Upper lobe of left lung (tissue), 6 donors: ENCODE results near the gene CACNA2D2. TPM values are rescaled to one million over a fixed set of nuclear protein-coding genes. Genes with fewer than 3 reads are reported as not detected.
A peak's percentile ranks its signal among the peaks of the same experiment; 100 is the strongest.

ENCODE experiments used
- ATAC-seq, 2 donors: fragments of 200-7000 bp; cut with Tn5 transposase; one replicate each; pipeline ENCODE4 v1.9.1; 2022; ENCODE audit warnings: mild to moderate bottlenecking in 2 of 2, moderate library complexity in 2 of 2; ENCODE audit not compliant: low FRiP score in 2 of 2
- DNase-seq, 2 donors: peaks; one replicate each; pipeline ENCODE4 v3.0.0-alpha.2; 2019 to 2020
- H3K27ac ChIP-seq, 4 donors: fragments of 200-600 bp; sonication (generic); one replicate each; pipeline ENCODE4 v1.5.1; 2016 to 2019
- H3K27me3 ChIP-seq, 4 donors: fragments of 200-600 bp; sonication (generic); one replicate each; pipeline ENCODE4 v1.5.1; 2017 to 2019
- H3K36me3 ChIP-seq, 4 donors: fragments of 200-600 bp; sonication (generic); one replicate each; pipeline ENCODE4 v1.5.1; 2016 to 2019
- H3K4me1 ChIP-seq, 4 donors: fragments of 200-600 bp; sonication (generic); one replicate each; pipeline ENCODE4 v1.5.1; 2018 to 2019
- H3K4me3 ChIP-seq, 4 donors: fragments of 200-600 bp; sonication (generic); one replicate each; pipeline ENCODE4 v1.5.1; 2017 to 2019; ENCODE audit warnings: mild to moderate bottlenecking in 2 of 4, moderate library complexity in 1 of 4
- H3K9me3 ChIP-seq, 4 donors: fragments of 200-600 bp; sonication (generic); one replicate each; pipeline ENCODE4 v1.5.1; 2018 to 2019
- CTCF ChIP-seq, 6 experiments: fragments of 450-650 bp in 4 of 6; fragments of 200-600 bp in 2 of 6; sonication (generic) in 2 of 6; IDR thresholded peaks; one replicate each; pipeline ENCODE4 v1.5.1; 2016 to 2019; ENCODE audit warnings: antibody characterized with exemption in 6 of 6
- EP300 ChIP-seq, 4 donors: sonication (generic); formaldehyde crosslinking; IDR thresholded peaks; one replicate each; pipeline ENCODE4 v1.5.1; 2017; ENCODE audit warnings: antibody characterized with exemption in 4 of 4, control low read depth in 2 of 4
- POLR2A ChIP-seq, 4 donors: fragments of 450-650 bp; IDR thresholded peaks; one replicate each; pipeline ENCODE4 v1.5.1; 2016 to 2017; ENCODE audit warnings: antibody characterized with exemption in 4 of 4, mild to moderate bottlenecking in 2 of 4
- POLR2AphosphoS5 ChIP-seq, 2 donors: sonication (generic); formaldehyde crosslinking; IDR thresholded peaks; one replicate each; pipeline ENCODE4 v1.5.1; 2017; ENCODE audit warnings: antibody characterized with exemption in 2 of 2
- WGBS, 2 donors: methylation state at CpG; one replicate each; pipeline ENCODE4 v1.1.5; 2017 to 2018; 5-methylcytosine and 5-hydroxymethylcytosine counted together
- total RNA-seq, 6 donors: library from RNA; depleted of rRNA in 4 of 6; stranded (reverse); fragments of >200 nt in 4 of 6; gene quantifications; one replicate each; pipeline versions ENCODE4 v1.1.0 to v1.2.1, GENCODE V29; 2016 to 2021
- donor health status: DM: no; HTN: no; CAD: no; lungs with moderate emphysema.
- donor health status: DM: no; HTN: yes; CAD: no; lungs with severe emphysema.

Gene CACNA2D2
- total RNA-seq, 6 donors from 2014 or later, result 71.5 to 213 (median 113) TPM

- ATAC-seq (no peak), DNase-seq (peak in 1 of 2 donors; percentile 81)
- Histone ChIP-seq H3K9me3 (no peaks in the 10 kb centered on the region), H3K4me1 (peaks cover 36 to 50% (median 37%) of the 10 kb centered on the region in 4 donors), H3K36me3 (peaks cover 18 to 34% (median 23%) of the 10 kb centered on the region in 4 donors), H3K27me3 (no peaks in the 10 kb centered on the region), H3K4me3 (peak overlapping the region; percentile 68 to 80 (median 74)), H3K27ac (peak overlapping the region; percentile 81 to 93 (median 88))
- WGBS, 2 donors, result 36 to 39% methylated on average over 10 to 24 of the region's 24 CpGs
- TF ChIP-seq CTCF (IDR thresholded peaks at IDR 0.05) (no peak), POLR2A (IDR thresholded peaks at IDR 0.05) (no peak), POLR2AphosphoS5 (IDR thresholded peaks at IDR 0.05) (no peak), EP300 (IDR thresholded peaks at IDR 0.05) (no peak)
Observed at GRCh38 chr3:50358355-50358910, 145.0 kb downstream of the CACNA2D2 start.

DNA sequence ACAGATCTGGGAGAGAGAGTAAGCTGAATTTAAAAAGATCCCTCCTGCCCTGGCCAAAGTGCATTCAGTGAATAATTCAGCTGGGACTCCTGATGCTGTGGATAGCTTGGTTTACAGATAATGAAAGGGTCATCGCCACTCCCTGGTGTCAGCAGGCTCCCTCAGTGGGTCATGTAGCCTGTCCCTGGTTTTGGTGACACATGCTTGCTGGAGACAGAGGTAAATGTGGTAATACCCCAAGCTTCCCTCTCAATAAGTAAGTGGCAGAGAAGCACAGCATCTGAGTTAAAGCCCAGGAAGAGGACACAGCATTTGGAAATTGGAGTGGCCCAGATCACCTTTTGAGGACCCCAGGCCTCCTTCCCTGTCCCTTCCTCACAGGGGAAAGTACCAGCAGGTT, 146.0 kb downstream of the CACNA2D2 start:
- Histone ChIP-seq H3K27me3 (no peaks in the 10 kb centered on the region), H3K4me3 (peak overlapping the region in 3 of 4 donors; percentile 68 to 79 (median 70)), H3K4me1 (peaks cover 36 to 57% (median 37%) of the 10 kb centered on the region in 4 donors), H3K27ac (peak overlapping the region; percentile 11 to 90 (median 54)), H3K36me3 (peaks cover 21 to 43% (median 30%) of the 10 kb centered on the region in 4 donors), H3K9me3 (no peaks in the 10 kb centered on the region)
- ATAC-seq (no peak), DNase-seq (no peak)
- WGBS, 2 donors, result 79% methylated on average over 1 of the region's 1 CpG; no CpG with 5 or more reads in 1 of the 2 donors
- TF ChIP-seq EP300 (IDR thresholded peaks at IDR 0.05), result no peak
- TF ChIP-seq CTCF (IDR thresholded peaks at IDR 0.05), result no peak
- no peak for TF ChIP-seq POLR2AphosphoS5 (IDR thresholded peaks at IDR 0.05)
- no peak for TF ChIP-seq POLR2A (IDR thresholded peaks at IDR 0.05)

DNA sequence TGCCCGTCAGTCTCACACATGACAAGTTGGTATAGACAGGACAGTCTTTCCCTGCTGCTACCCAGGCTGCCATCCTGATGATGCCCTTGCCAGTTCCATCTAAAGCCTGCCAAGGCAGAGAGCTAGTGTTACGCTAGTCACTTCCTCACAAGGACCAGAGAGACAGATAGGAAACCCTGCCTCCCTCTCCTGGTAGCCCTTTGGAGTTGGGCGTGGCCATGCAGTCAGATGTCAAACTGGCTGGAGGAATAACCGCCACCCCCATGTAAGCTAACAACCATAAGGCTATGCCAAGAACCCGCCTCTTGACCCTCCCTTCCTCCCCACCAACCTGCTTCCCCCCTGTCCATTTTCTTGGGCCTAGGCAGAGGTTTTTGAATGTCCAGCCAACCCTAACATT, 146.9 kb downstream of the CACNA2D2 start:
- DNase-seq (peak in 1 of 2 donors; percentile 64), ATAC-seq (no peak)
- WGBS, 2 donors, result 38 to 42% methylated on average over 4 to 5 of the region's 5 CpGs
- Histone ChIP-seq H3K27me3 (no peaks in the 10 kb centered on the region), H3K36me3 (peaks cover 21 to 44% (median 30%) of the 10 kb centered on the region in 4 donors), H3K27ac (peak overlapping the region in 3 of 4 donors; percentile 22 to 90 (median 32)), H3K4me3 (peak overlapping the region in 3 of 4 donors; percentile 8 to 70 (median 13)), H3K4me1 (peaks cover 40 to 67% (median 42%) of the 10 kb centered on the region in 4 donors), H3K9me3 (no peaks in the 10 kb centered on the region)
- TF ChIP-seq EP300 (IDR thresholded peaks at IDR 0.05), result no peak
- TF ChIP-seq POLR2A (IDR thresholded peaks at IDR 0.05), result no peak

GRCh38 chr3:50355829-50356552, 147.4 kb downstream of the CACNA2D2 start:
- no peak for ATAC-seq

DNA sequence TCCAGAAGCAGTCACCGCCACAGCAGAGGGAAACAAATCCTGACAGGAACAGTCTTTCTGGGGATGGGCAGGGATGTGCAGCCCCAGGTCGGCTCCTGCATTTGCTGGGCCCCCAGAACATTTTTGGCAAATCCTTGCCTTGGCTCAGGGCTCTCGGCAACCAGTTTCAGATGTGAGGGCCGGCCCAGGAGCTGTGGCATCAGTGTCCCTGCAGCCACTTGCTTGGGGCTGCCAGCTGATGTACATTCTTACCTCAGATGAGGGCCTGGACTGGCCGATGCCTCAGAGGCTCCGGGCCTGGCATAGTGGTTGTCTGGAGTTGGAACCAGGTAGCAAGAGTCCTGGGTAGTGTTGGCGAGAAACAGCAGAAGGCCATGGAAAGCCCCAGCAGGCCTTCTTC, 148.6 kb downstream of the CACNA2D2 start:
- Histone ChIP-seq H3K9me3 (no peaks in the 10 kb centered on the region), H3K27me3 (no peaks in the 10 kb centered on the region), H3K4me3 (no peak overlapping the region), H3K27ac (no peak overlapping the region), H3K36me3 (peaks cover 21 to 44% (median 30%) of the 10 kb centered on the region in 4 donors), H3K4me1 (peaks cover 50 to 78% (median 52%) of the 10 kb centered on the region in 4 donors)
- TF ChIP-seq CTCF (IDR thresholded peaks at IDR 0.05) (no peak), POLR2A (IDR thresholded peaks at IDR 0.05) (no peak), POLR2AphosphoS5 (IDR thresholded peaks at IDR 0.05) (no peak), EP300 (IDR thresholded peaks at IDR 0.05) (no peak)
- DNase-seq, result no peak
- 96 to 100% methylated on average over 1 to 7 of the region's 7 CpGs for WGBS, 2 donors
- no peak for ATAC-seq

More at GRCh38 chr3:50355829-50356552, 147.4 kb downstream of the CACNA2D2 start:
- H3K9me3 ChIP-seq, result no peaks in the 10 kb centered on the region
- peak overlapping the region in 3 of 4 donors; percentile 22 to 90 (median 32) for H3K27ac ChIP-seq
- whole genome bisulfite sequencing, 2 donors, result 68 to 77% methylated on average over 4 to 5 of the region's 5 CpGs
- H3K4me1 ChIP-seq, result peaks cover 46 to 72% (median 48%) of the 10 kb centered on the region in 4 donors
- H3K36me3 ChIP-seq, result peaks cover 21 to 44% (median 30%) of the 10 kb centered on the region in 4 donors
- DNase-seq, result no peak
- no peak for TF ChIP-seq EP300 (IDR thresholded peaks at IDR 0.05)
- H3K27me3 ChIP-seq, result no peaks in the 10 kb centered on the region
- peak overlapping the region in 2 of 4 donors; percentile 8 to 70 for H3K4me3 ChIP-seq
